Prostate gland (tissue), 2 donors: ENCODE data around the gene CDK11A. TPM values are rescaled to one million over a fixed set of nuclear protein-coding genes. Genes with fewer than 3 reads are reported as not detected.
"Not testable (repeated sequence)": the region's sequence is repeated elsewhere in the genome, so short reads cannot be mapped to it uniquely, and the experiment has no call there.

Experiments
- DNase-seq: peaks from one replicate; pipeline ENCODE4 v3.0.0-alpha.2; 2019; ENCODE audit warnings: low spot score
- H3K27ac ChIP-seq, 2 donors: fragments of 200-600 bp; sonication (generic); 2 replicates each; pipeline ENCODE4 v1.5.1; 2017 to 2019
- H3K27me3 ChIP-seq: fragments of 200-600 bp; sonication (generic); replicated peaks from 2 replicates; pipeline ENCODE4 v1.5.1; 2019; ENCODE audit not compliant: insufficient read depth
- H3K36me3 ChIP-seq, 2 donors: fragments of 200-600 bp; sonication (generic); 1 replicate in 1 of 2; 2 replicates in 1 of 2; pipeline versions ENCODE4 v1.5.1 to v1.8.1; 2017 to 2019
- H3K4me1 ChIP-seq: fragments of 200-600 bp; sonication (generic); replicated peaks from 2 replicates; pipeline ENCODE4 v1.5.1; 2019
- H3K4me3 ChIP-seq, 2 donors: fragments of 200-600 bp; sonication (generic); 2 replicates each; pipeline ENCODE4 v1.5.1; 2017 to 2019
- H3K9me3 ChIP-seq: fragments of 200-600 bp; sonication (generic); 2 replicates; pipeline ENCODE4 v1.5.1; 2017
- POLR2A ChIP-seq: fragments of 450-650 bp; IDR thresholded peaks from one replicate; pipeline ENCODE4 v1.6.1; 2016; ENCODE audit warnings: antibody characterized with exemption, mild to moderate bottlenecking
- POLR2AphosphoS5 ChIP-seq: sonication (generic); formaldehyde crosslinking; IDR thresholded peaks from one replicate; pipeline ENCODE4 v1.6.1; 2017; ENCODE audit warnings: antibody characterized with exemption
- WGBS: methylation state at CpG from one replicate; pipeline ENCODE4 v1.1.5; 2018; 5-methylcytosine and 5-hydroxymethylcytosine counted together
- intact Hi-C: fragments of 100-400 bp; cut with DNase I; formaldehyde crosslinking; loops from one replicate; pipeline ENCODE4 v1.14.2; 2022
- total RNA-seq, 2 donors: library from RNA; depleted of rRNA; stranded (reverse); fragments of >200 nt; gene quantifications; one replicate each; pipeline ENCODE4 v1.1.0, GENCODE V29; 2016
- TF ChIP-seq, protein P1 (sequence below), 4 experiments: fragments of 200-600 bp in 2 of 4; fragments of 450-650 bp in 2 of 4; sonication (generic) in 2 of 4; IDR thresholded peaks; 1 replicate in 3 of 4; 2 replicates in 1 of 4; pipeline ENCODE4 v1.5.1; 2016 to 2019; ENCODE audit warnings: antibody characterized with exemption in 4 of 4, mild to moderate bottlenecking in 2 of 4, moderate library complexity in 2 of 4

CDK11A gene
- total RNA-seq, 2 donors from 2014 or later: 31.1 to 47.4 TPM

DNA sequence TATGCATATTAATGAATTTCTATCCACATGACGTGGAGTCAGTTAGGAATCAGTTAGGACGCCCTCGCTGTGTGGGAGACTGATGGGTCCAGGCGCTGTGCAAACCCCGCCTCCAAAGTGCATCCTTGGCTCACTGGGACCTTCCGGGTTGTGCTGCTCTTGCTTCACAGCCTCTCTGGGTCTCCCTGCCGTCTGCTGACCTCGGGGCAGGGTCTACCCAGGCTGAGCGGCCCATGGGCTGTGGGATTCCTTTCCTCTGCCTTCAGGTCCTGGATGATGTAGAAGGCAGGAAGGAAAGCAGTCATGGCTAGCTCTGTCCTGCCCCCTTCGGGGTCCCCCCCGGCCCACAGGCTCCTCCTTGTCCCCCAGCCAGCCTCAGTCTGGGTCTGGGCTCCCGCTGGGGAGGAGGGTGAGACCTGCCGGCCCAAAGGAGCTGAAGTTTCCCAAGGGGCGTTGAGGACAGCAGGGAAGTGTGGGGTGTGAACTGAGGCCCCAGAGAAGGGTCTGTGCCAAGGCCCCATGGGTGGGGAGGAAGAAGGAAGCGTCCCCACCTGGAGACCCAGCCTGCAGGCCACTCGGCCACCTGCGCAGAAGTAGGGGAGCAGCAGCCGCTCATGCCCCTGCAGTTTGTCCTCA is 24.6 kb upstream of the CDK11A start:
- Histone ChIP-seq H3K4me3 (no peak overlapping the region), H3K27ac (no peak overlapping the region), H3K9me3 (no peaks in the 10 kb centered on the region), H3K36me3 (peaks cover 0 to 4% of the 10 kb centered on the region in 2 donors), H3K27me3 (no peaks in the 10 kb centered on the region), H3K4me1 (no peaks in the 10 kb centered on the region)
- TF ChIP-seq POLR2AphosphoS5 (no peak), POLR2A (no peak)
- TF ChIP-seq, protein P1, sequence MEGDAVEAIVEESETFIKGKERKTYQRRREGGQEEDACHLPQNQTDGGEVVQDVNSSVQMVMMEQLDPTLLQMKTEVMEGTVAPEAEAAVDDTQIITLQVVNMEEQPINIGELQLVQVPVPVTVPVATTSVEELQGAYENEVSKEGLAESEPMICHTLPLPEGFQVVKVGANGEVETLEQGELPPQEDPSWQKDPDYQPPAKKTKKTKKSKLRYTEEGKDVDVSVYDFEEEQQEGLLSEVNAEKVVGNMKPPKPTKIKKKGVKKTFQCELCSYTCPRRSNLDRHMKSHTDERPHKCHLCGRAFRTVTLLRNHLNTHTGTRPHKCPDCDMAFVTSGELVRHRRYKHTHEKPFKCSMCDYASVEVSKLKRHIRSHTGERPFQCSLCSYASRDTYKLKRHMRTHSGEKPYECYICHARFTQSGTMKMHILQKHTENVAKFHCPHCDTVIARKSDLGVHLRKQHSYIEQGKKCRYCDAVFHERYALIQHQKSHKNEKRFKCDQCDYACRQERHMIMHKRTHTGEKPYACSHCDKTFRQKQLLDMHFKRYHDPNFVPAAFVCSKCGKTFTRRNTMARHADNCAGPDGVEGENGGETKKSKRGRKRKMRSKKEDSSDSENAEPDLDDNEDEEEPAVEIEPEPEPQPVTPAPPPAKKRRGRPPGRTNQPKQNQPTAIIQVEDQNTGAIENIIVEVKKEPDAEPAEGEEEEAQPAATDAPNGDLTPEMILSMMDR (IDR thresholded peaks at IDR 0.05): no peak
- no peak for DNase-seq
- intact Hi-C loops: no loop called here
- WGBS: 74% methylated on average over 18 of the region's 18 CpGs

DNA sequence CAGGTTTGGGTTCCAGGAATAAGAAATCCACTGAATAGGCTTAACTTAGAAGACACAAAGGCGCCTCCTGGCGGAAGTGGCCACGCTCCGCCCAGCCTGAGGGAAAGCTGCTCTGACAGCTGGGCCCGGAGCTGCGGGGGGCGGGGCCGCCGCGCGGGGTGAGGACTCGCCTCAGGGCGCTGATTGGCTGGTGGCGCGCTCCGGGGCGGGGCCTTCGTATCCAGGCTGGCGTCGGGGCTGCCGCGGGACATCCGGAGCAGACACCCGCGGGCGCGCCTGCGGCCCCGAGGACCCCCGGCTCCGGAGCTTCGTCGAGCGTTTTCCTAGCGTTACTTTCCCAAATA is 22.4 kb upstream of the CDK11A start:
- H3K27me3 ChIP-seq, H3K4me1 ChIP-seq, DNase-seq, intact Hi-C loops, H3K36me3 ChIP-seq, H3K9me3 ChIP-seq: not testable (repeated sequence)
- peak overlapping the region in 1 of 2 donors; percentile 79 for H3K27ac ChIP-seq
- peak overlapping the region in 1 of 2 donors; percentile 35 for H3K4me3 ChIP-seq
- WGBS: no CpG with 5 or more reads among the region's 35 CpGs

DNA sequence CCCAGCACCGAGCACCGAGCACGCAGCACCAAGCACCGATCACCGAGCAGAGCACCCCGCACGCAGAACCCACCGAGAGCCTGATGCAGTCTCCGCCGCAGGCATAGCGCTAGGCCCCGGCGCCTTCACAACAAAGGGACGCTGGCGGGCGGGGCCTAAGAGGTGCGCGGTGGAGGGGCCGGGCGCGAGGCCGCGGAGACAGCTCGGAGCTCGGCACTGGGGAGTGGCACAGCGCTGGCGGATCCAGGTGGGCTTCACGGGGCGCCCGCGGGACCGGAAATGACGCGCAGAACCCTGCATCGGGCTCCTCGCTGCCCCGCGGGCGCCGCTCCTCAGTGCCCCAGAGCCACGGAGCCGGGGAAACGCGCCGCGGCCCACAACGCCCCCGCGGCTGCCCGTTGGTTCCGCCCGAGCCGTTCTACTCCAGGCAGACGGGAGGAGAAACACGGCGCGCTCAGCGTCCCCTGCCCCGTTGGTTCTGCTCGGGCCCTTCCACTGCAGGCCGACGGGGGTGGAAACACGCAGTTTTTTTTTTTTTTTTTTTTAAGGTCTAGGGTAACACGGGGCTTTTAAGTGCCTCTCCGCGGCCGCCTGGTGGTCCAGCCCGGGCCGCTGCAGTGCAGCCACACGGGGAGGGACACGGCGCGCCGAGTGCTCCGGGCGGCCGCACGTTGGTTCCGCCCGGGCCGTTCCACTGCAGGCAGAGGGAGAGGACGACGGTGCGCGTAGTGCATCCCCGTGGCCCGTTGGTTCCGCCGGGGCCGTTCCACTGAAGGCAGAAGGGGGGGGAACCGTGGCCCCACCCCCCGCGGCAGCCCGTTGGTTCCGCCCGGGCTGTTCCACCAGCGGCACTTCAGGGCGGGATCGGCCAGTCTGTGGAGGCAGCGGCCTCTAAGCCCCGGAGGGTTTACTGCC is 21.8 kb upstream of the CDK11A start:
- H3K9me3 ChIP-seq, intact Hi-C loops, H3K4me1 ChIP-seq, H3K36me3 ChIP-seq, H3K27me3 ChIP-seq: not testable (repeated sequence)
- TF ChIP-seq, protein P1 (IDR thresholded peaks at IDR 0.05): peak in 2 of 4 experiments; percentile 51 to 53
- TF ChIP-seq POLR2AphosphoS5: peak; percentile 77
- Histone ChIP-seq H3K4me3 (peak overlapping the region in 1 of 2 donors; percentile 35), H3K27ac (peak overlapping the region in 1 of 2 donors; percentile 79)
- WGBS: under 1% methylated on average over 32 of the region's 101 CpGs
- DNase-seq: peak; percentile 60

DNA sequence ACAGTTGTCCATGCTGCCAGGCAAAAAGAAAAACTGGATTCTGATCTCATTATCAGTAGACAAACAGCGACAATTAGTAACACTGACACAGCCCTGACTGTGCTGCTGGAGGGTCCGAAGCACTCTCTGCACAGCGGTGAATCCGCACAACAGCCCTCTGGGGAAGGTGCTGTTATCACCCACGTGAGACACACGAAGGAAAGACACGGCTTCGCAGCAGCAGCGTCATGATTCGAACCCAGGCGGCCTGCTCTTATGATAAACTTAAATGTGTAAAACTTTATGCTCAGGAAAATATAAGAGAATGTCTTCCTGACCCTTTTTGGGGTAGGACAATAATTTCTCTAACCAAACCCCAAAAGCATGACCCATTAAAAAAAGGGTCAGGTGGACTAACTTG is 18.4 kb upstream of the CDK11A start:
- intact Hi-C loops, DNase-seq, H3K36me3 ChIP-seq: not testable (repeated sequence)

DNA sequence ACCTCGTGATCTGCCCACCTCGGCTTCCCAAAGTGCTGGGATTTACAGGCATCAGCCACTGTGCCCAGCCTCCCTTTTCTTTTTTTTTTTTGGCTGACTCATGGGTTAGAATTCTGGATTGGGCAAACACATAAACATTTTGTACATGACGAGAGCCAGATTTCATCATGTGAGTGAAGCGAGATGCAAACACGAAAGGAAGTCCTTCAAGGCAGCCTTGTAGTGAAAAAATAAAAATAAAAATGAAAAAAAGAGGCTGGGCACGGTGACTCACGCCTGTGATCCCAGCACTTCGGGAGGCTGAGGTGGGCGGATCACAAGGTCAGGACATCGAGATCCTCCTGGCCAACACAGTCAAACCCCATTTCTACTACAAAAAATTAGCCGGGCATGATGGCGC is 16.9 kb upstream of the CDK11A start:
- intact Hi-C loops, H3K9me3 ChIP-seq, H3K27me3 ChIP-seq, H3K27ac ChIP-seq, H3K36me3 ChIP-seq, DNase-seq, H3K4me1 ChIP-seq, H3K4me3 ChIP-seq: not testable (repeated sequence)
- WGBS: 71% methylated on average over 12 of the region's 12 CpGs

More for the DNA sequence above, 18.4 kb upstream of the CDK11A start:
- not testable (repeated sequence) for H3K27me3 ChIP-seq, H3K4me3 ChIP-seq, H3K9me3 ChIP-seq, H3K27ac ChIP-seq, H3K4me1 ChIP-seq
- 86% methylated on average over 11 of the region's 11 CpGs for WGBS

DNA sequence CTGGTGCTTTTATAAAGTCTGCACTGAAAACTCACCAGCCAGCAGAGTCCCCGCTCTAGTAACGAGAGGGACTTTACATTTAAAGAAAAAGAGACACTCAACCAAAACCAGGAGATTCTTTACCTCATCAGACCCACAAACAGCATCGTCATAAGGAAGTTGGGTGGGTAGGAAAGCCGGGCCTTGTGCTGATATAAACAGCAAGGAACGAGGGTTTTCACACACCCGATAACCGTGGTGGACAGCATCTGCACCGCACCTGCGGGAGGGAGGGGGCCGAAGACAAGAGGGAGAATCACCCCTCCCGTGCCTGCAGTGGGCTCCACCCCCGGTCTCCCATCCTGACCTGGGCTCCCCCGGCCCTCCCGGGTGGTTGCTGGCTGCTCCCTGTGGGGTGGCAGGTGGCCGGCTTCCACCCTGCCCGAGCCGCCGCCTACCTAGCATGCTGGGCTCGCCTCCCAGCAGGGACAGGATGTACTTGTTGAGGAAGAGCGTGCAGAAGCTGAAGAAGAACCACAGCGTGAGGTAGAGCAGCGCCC is 14.7 kb upstream of the CDK11A start:
- 79% methylated on average over 8 of the region's 22 CpGs for WGBS
- H3K4me1 ChIP-seq, H3K36me3 ChIP-seq, intact Hi-C loops, H3K27me3 ChIP-seq, H3K9me3 ChIP-seq, H3K27ac ChIP-seq, H3K4me3 ChIP-seq, DNase-seq: not testable (repeated sequence)

DNA sequence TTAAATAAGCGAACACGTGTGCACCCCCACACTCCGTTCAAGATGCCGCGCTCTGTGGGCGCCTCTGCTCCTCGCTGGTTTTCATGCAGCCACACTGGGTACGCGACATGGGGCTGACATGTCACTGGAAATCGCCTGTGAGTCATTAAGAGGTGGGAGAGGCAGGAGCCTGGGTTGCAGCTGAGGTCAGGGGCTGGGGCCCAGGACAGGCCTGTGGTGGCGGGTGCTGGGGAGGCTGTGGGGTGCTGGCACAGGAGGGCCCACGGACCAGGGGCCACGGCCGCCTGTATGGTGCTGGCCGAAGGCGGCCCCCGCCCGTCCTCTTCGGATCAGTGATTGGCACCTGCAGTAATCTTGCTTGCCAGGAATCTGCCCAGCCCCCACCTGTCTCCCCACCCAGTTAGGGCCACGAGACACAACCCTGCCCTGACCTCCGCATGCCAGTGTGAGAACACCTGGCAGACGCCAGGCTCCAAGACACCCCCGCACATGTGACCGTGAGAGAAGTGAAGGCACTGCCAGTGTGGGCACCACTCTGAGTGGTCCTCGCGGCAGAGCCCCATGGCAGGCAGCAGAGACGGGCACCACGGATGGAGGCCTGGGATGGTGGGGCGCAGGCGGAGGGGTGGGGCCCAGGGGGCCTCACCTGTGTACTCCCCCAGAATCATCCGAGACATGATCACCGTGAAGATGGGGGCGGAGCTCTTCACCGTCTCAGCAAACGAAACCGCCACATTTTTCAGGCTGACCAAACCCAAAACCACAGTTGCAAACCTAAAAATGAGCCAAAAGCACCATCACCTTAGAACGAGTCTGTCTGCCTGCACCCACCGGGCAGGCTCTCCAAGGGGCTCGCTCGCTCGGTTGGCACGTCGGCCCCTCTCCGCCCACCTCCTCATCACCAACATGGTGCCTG is 13.8 kb upstream of the CDK11A start:
- H3K27me3 ChIP-seq, H3K27ac ChIP-seq, intact Hi-C loops, H3K9me3 ChIP-seq, H3K4me1 ChIP-seq, H3K36me3 ChIP-seq, DNase-seq, H3K4me3 ChIP-seq: not testable (repeated sequence)
- WGBS: 94% methylated on average over 22 of the region's 44 CpGs
